ENCODE data around the gene PTPRF.

Gene PTPRF

DNA sequence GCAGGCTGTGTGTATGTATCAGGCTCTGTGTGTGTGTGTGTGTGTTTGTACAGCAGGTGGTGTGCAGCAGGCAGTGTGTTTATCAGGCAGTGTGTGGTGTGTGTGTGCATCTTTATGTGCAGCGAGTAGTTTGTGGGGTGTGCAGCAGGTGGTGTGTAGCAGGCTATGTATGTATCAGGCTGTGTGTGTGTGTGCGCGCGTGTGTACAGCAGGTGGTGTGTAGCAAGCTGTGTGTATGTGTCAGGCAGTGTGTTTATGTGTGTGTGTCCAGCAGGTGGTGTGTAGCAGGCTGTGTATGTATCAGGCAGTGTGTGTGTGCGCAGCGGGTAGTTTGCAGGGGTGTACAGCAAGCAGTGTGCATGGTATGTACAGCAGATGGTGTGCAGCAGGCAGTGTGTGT is 29.0 kb downstream of the PTPRF start:
- no peak overlapping the region for H3K4me3 ChIP-seq (ENCODE audit: low read length)
- H3K4me2 ChIP-seq (ENCODE audit: low read length) = no peak overlapping the region
- TF ChIP-seq EZH2phosphoT487 (IDR thresholded peaks at IDR 0.05; ENCODE audit: low read depth) = no peak
- TF ChIP-seq, protein P1, sequence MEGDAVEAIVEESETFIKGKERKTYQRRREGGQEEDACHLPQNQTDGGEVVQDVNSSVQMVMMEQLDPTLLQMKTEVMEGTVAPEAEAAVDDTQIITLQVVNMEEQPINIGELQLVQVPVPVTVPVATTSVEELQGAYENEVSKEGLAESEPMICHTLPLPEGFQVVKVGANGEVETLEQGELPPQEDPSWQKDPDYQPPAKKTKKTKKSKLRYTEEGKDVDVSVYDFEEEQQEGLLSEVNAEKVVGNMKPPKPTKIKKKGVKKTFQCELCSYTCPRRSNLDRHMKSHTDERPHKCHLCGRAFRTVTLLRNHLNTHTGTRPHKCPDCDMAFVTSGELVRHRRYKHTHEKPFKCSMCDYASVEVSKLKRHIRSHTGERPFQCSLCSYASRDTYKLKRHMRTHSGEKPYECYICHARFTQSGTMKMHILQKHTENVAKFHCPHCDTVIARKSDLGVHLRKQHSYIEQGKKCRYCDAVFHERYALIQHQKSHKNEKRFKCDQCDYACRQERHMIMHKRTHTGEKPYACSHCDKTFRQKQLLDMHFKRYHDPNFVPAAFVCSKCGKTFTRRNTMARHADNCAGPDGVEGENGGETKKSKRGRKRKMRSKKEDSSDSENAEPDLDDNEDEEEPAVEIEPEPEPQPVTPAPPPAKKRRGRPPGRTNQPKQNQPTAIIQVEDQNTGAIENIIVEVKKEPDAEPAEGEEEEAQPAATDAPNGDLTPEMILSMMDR (IDR thresholded peaks at IDR 0.05; ENCODE audit: low read depth, low read length) = no peak
- H3K27me3 ChIP-seq (ENCODE audit: low read depth, low read length) = no peaks in the 10 kb centered on the region
- no peaks in the 10 kb centered on the region for H3K36me3 ChIP-seq (replicated peaks; ENCODE audit: low read depth, low read length)
- no peaks in the 10 kb centered on the region for H3K4me1 ChIP-seq (ENCODE audit: low read length)
- H3K27ac ChIP-seq (ENCODE audit: low read length) = no peak overlapping the region
- no peak overlapping the region for H3K9ac ChIP-seq (ENCODE audit: low read length)
- H3K9me3 ChIP-seq (ENCODE audit: insufficient read depth, low read length) = no peaks in the 10 kb centered on the region
- no peaks in the 10 kb centered on the region for H3K79me2 ChIP-seq (ENCODE audit: low read length)
- H2AFZ ChIP-seq (ENCODE audit: low read depth, low read length) = no peak overlapping the region
- H4K20me1 ChIP-seq (ENCODE audit: insufficient read depth, low read length) = no peaks in the 10 kb centered on the region

DNA sequence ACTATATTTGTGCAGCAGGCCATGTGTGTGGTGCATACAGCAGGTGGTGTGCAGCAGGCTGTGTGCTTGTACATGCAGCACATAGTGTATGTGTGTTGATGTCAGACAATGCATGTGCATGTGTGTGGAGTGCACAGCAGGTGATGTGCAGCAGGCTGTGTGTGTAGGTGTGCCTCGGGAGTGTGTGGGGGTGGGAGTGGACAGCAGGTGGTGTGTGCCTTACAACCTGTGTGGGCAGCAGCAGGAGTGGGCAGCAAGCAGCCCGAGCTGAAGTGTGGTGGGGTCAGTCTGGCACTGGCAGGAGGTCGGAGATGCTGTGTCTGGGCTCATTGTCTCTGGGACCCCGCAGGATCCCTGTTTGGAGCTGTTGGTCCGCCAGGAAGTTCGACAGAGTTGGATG is 29.6 kb downstream of the PTPRF start:
- no peak overlapping the region for H3K9ac ChIP-seq (ENCODE audit: low read length)
- no peak for TF ChIP-seq EZH2phosphoT487 (IDR thresholded peaks at IDR 0.05; ENCODE audit: low read depth)
- TF ChIP-seq, protein P1 (IDR thresholded peaks at IDR 0.05; ENCODE audit: low read depth, low read length) = no peak
- H4K20me1 ChIP-seq (ENCODE audit: insufficient read depth, low read length) = no peaks in the 10 kb centered on the region
- no peaks in the 10 kb centered on the region for H3K79me2 ChIP-seq (ENCODE audit: low read length)
- H3K27me3 ChIP-seq (ENCODE audit: low read depth, low read length) = no peaks in the 10 kb centered on the region
- no peaks in the 10 kb centered on the region for H3K9me3 ChIP-seq (ENCODE audit: insufficient read depth, low read length)
- no peaks in the 10 kb centered on the region for H3K4me1 ChIP-seq (ENCODE audit: low read length)
- H2AFZ ChIP-seq (ENCODE audit: low read depth, low read length) = no peak overlapping the region
- H3K36me3 ChIP-seq (replicated peaks; ENCODE audit: low read depth, low read length) = no peaks in the 10 kb centered on the region
- no peak overlapping the region for H3K27ac ChIP-seq (ENCODE audit: low read length)
- no peak overlapping the region for H3K4me2 ChIP-seq (ENCODE audit: low read length)
- H3K4me3 ChIP-seq (ENCODE audit: low read length) = no peak overlapping the region

DNA sequence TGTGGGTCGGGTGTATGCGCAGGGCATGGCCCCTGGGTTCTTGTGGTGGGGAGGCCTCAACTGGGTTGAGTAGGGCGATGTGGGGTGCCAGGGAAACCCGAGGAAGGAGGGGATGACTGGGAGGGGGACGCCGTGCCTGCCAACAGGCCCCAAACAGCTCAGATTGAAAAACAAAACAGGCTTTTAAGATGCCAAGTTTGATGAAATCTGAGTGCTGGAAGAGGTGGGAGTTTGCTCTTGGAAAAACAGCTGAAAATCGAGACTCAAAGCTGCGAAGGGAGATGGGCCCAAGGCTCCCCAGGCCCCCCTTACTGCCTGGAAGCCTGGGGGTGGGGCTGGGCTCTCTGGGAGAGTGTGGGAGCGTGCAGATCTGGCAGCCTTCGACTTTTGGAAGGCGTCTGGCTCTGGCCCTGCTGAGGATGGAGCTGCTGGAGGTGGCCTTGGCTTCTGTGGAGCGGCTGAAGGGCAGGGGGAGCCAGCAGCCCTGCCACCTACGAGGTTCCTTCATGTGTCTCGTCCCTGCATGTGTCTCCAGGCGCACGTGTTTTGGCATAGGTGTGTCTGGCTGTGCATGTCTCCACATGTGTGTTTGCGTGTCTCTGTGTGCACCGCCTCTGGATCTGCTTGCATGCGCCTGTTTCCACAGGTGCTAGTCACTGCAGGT is 33.3 kb downstream of the PTPRF start:
- TF ChIP-seq, protein P1 (IDR thresholded peaks at IDR 0.05; ENCODE audit: low read depth, low read length) = no peak
- TF ChIP-seq EZH2phosphoT487 (IDR thresholded peaks at IDR 0.05; ENCODE audit: low read depth) = no peak
- Histone ChIP-seq H3K36me3 (replicated peaks; ENCODE audit: low read depth, low read length) (no peaks in the 10 kb centered on the region), H3K27ac (ENCODE audit: low read length) (no peak overlapping the region), H4K20me1 (ENCODE audit: insufficient read depth, low read length) (no peaks in the 10 kb centered on the region), H3K9ac (ENCODE audit: low read length) (no peak overlapping the region), H3K4me3 (ENCODE audit: low read length) (no peak overlapping the region), H3K4me2 (ENCODE audit: low read length) (no peak overlapping the region), H3K9me3 (ENCODE audit: insufficient read depth, low read length) (no peaks in the 10 kb centered on the region), H3K4me1 (ENCODE audit: low read length) (no peaks in the 10 kb centered on the region), H2AFZ (ENCODE audit: low read depth, low read length) (no peak overlapping the region), H3K27me3 (ENCODE audit: low read depth, low read length) (no peaks in the 10 kb centered on the region), H3K79me2 (ENCODE audit: low read length) (no peaks in the 10 kb centered on the region)

DNA sequence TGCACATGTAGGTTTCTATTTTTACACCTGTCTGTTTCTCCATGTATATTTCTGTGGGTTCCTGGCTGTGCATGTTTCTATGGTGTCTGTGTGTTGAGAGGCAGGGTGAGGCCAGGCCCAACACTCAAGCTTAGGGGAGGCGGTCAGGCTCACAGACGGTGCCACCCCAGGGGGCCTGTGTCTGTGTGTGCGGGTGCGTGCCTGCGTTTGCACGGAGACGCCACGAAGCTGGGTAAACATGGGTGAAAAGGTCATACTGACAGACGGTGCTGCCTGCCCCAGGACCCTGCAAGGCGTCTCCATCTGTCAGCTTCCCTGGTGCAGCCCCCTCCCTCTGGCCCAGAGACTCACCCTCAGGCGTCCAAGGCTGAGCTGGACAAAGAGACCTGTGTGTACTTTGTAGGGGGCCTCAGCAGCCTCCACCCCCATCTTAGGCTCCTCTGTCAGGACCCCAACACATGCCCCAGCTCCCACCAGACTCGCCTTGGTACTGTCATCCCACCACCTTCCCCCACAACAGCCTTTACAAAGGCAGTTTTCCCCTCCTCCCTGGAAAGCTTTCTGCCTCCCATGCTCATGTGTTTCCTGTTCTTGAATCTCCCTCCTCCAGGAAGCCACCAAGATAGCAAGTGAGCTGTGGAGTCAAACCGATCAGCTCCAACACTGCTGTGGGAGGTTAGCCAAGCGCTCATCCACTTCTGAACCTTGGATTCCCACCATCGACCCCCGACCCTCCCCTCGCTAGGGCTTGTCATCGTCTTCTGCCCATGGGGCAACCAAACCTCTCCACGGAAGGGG is 34.1 kb downstream of the PTPRF start:
- Histone ChIP-seq H3K4me3 (ENCODE audit: low read length) (no peak overlapping the region), H3K4me1 (ENCODE audit: low read length) (no peaks in the 10 kb centered on the region; the same call in 1 of the 2 replicates), H2AFZ (ENCODE audit: low read depth, low read length) (no peak overlapping the region), H3K9ac (ENCODE audit: low read length) (no peak overlapping the region), H4K20me1 (ENCODE audit: insufficient read depth, low read length) (no peaks in the 10 kb centered on the region), H3K27me3 (ENCODE audit: low read depth, low read length) (no peaks in the 10 kb centered on the region), H3K79me2 (ENCODE audit: low read length) (no peaks in the 10 kb centered on the region), H3K9me3 (ENCODE audit: insufficient read depth, low read length) (no peaks in the 10 kb centered on the region), H3K4me2 (ENCODE audit: low read length) (no peak overlapping the region), H3K36me3 (replicated peaks; ENCODE audit: low read depth, low read length) (no peaks in the 10 kb centered on the region), H3K27ac (ENCODE audit: low read length) (no peak overlapping the region)
- TF ChIP-seq, protein P1 (IDR thresholded peaks at IDR 0.05; ENCODE audit: low read depth, low read length) = no peak
- no peak for TF ChIP-seq EZH2phosphoT487 (IDR thresholded peaks at IDR 0.05; ENCODE audit: low read depth)

Measured in OCI-LY3 (cell line).